EL (cell line): ENCODE measurements around the gene THEM4.
A peak's percentile ranks its signal among the peaks of the same experiment; 100 is the strongest.
"Not testable (repeated sequence)": the region's sequence is repeated elsewhere in the genome, so short reads cannot be mapped to it uniquely, and the experiment has no call there.

Experiments used
- DNase-seq: peaks from one replicate; pipeline ENCODE4 v3.0.0-alpha.2; 2016

The THEM4 gene

GRCh38 chr1:151855933-151856332 lies 53.4 kb downstream of the THEM4 start:
- DNase-seq, result no peak

- DNase-seq, result not testable (repeated sequence)
Observed at GRCh38 chr1:151855516-151855915, 53.8 kb downstream of the THEM4 start.

- no peak for DNase-seq
Observed at GRCh38 chr1:151854658-151855057, 54.7 kb downstream of the THEM4 start.

- DNase-seq, result no peak
Observed at GRCh38 chr1:151853411-151853943, 55.8 kb downstream of the THEM4 start, which contains the start of gene THEM5. Gene THEM5, minus strand, starts transcription at chr1:151853712. Its CDS starts 147 bp downstream, at chr1:151853565.

- DNase-seq, result no peak
Observed at GRCh38 chr1:151852733-151853132, 56.6 kb downstream of the THEM4 start.

- DNase-seq, result no peak
Observed at GRCh38 chr1:151851886-151852285, 57.4 kb downstream of the THEM4 start.

GRCh38 chr1:151849871-151850270 lies 59.4 kb downstream of the THEM4 start:
- DNase-seq, result no peak

GRCh38 chr1:151849126-151849525 lies 60.2 kb downstream of the THEM4 start:
- no peak for DNase-seq

- no peak for DNase-seq
Observed at GRCh38 chr1:151847867-151848596, 61.3 kb downstream of the THEM4 start.

- no peak for DNase-seq
Observed at GRCh38 chr1:151846686-151847237, 62.5 kb downstream of the THEM4 start.

GRCh38 chr1:151846062-151846568 lies 63.2 kb downstream of the THEM4 start:
- peak; percentile 73 for DNase-seq

GRCh38 chr1:151843398-151843797 lies 65.9 kb downstream of the THEM4 start:
- DNase-seq, result no peak

GRCh38 chr1:151841141-151841540 lies 68.2 kb downstream of the THEM4 start:
- peak; percentile 69 for DNase-seq

- no peak for DNase-seq
Observed at GRCh38 chr1:151840421-151840820, 68.9 kb downstream of the THEM4 start.

- no peak for DNase-seq
Observed at GRCh38 chr1:151839457-151840403, 69.6 kb downstream of the THEM4 start, which contains the start of gene C2CD4D. Gene C2CD4D, minus strand, starts transcription at chr1:151839820. Its CDS starts 831 bp downstream, at chr1:151838989.

GRCh38 chr1:151839082-151839412 lies 70.3 kb downstream of the THEM4 start:
- DNase-seq, result no peak

- peak; percentile 38 for DNase-seq
Observed at GRCh38 chr1:151838222-151839081, 70.9 kb downstream of the THEM4 start.

GRCh38 chr1:151837884-151838221 lies 71.5 kb downstream of the THEM4 start:
- no peak for DNase-seq

GRCh38 chr1:151837197-151837596 lies 72.1 kb downstream of the THEM4 start:
- no peak for DNase-seq

- DNase-seq, result no peak
Observed at GRCh38 chr1:151835596-151835995, 73.7 kb downstream of the THEM4 start.

GRCh38 chr1:151834239-151834638 lies 75.1 kb downstream of the THEM4 start:
- no peak for DNase-seq
